Body of pancreas (tissue), 4 donors: Measurements from ENCODE around the gene CD81.

ENCODE experiments used
- CTCF ChIP-seq, 7 experiments: fragments of 450-650 bp in 4 of 7; fragments of 200-600 bp in 3 of 7; sonication (generic) in 3 of 7; IDR thresholded peaks; one replicate each; pipeline ENCODE4 v1.5.1; 2016 to 2019; ENCODE audit warnings: antibody characterized with exemption in 7 of 7
- POLR2A ChIP-seq, 3 donors: fragments of 450-650 bp; IDR thresholded peaks; one replicate each; pipeline ENCODE4 v1.6.1; 2016; ENCODE audit warnings: antibody characterized with exemption in 3 of 3, mild to moderate bottlenecking in 2 of 3

- TF ChIP-seq CTCF (IDR thresholded peaks at IDR 0.05) (no peak), POLR2A (IDR thresholded peaks at IDR 0.05) (no peak)
These were observed 63.5 kb downstream of the CD81 start for GRCh38 chr11:2440646-2441045.
